Fibroblast of the conjunctiva (primary cell): ENCODE measurements around the gene XRCC4.
A peak's percentile ranks its signal among the peaks of the same experiment; 100 is the strongest.
"Not testable (repeated sequence)": the region's sequence is repeated elsewhere in the genome, so short reads cannot be mapped to it uniquely, and the experiment has no call there.

ENCODE experiments used
- DNase-seq: peaks from one replicate; pipeline ENCODE4 v3.0.0-alpha.2; 2010; ENCODE audit warnings: low read depth

The XRCC4 gene

GRCh38 chr5:83348281-83348780, 271.0 kb downstream of the XRCC4 start:
- DNase-seq, result no peak

DNA sequence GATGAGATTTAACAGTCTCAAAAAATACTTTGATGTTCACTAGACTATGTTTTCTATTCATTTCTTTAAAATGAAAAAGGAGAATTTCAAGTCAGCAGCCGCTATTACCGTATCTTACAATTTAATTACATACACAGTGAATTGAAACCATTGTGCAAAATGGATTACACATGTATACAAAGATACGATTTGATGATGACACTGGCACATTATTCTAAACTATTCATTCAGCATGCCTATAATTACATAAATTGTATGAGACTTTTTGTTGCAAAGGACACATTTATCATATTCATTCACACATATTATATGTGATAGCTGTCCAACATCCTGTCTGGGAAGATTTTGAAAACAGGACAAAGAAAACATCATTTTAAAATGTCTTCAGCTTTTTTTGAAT, 275.9 kb downstream of the XRCC4 start:
- no peak for DNase-seq

GRCh38 chr5:83353774-83354173, 276.4 kb downstream of the XRCC4 start:
- no peak for DNase-seq

DNA sequence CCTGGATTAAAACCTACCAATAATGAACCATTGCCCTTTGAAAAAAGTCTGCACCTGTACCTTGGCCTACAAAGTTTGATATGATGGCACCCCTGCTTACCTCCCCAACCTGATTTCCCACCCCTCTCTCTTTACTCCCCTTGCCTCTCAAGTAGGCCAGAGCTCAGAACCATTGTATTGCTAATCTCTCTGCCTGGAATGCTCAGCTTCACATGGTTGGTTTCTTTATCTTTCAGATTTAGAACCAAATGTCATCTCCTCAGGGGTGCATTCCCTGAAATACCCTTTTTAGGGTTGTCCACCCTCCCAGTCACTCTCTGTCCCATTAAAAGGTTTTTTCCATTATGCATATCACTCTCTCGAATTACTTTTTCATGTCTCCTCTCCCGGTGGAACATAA, 277.6 kb downstream of the XRCC4 start:
- no peak for DNase-seq

DNA sequence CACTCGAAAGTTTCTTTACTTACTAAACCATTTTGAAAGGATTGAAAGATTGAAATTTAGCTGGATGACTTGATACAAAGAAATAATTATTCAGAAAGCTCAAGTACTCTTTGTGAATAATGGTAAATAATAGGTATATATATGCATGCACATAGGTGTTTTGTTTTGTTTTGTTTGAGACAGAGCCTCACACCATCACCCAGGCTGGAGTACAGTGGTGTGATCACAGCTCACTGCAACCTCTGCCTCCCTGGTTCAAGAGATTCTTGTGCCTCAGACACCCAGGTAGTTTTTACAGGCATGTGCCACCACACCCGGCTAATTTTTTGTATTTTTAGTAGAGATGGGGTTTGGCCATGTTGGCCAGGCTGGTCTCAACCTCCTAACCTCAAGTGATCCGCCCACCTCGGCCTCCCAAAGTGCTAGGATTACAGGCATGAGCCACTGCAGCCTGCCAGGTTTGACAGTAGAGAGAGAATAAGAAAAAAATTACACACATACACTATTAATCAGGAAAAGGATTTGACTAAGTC, 278.2 kb downstream of the XRCC4 start:
- not testable (repeated sequence) for DNase-seq

GRCh38 chr5:83357621-83358231, 280.4 kb downstream of the XRCC4 start:
- no peak for DNase-seq

GRCh38 chr5:83360573-83360972, 283.2 kb downstream of the XRCC4 start:
- no peak for DNase-seq

GRCh38 chr5:83362526-83362925, 285.2 kb downstream of the XRCC4 start:
- no peak for DNase-seq

DNA sequence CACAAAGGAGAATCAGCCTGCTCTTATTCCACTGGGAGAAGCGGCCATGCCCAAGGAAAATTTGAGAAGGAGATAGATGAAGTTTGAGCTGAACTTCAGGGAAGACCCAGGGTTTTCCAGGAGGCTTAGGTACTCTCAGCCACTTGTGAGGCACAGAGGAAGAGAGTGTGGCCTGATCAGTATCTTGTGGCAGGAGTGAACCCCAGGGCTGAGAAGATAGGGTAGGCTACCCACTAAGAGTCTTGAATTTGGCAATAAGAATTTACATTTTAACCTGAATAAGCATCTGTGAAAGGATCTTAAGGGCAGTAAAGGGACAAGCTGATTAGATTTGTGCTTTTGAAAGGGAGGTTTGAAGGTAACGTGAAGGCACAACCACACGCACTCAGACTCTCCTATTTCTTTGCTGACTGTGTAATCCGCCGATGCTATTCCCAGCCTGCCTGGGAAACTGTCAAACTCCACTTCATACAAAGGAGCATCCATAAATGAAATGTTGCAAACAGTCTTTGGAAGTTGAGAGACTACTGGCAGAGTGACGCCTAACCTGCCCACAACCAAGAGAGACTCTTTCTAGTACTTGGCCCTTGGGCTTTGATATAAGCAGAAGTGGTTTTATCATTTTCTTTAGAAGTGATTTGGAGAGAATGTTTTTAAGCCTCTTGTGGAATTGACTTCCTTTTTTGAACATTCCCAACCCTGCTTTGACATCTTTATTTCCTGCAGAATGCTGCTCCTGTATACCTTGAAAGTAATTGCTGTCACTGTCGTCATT, 286.0 kb downstream of the XRCC4 start:
- no peak for DNase-seq

GRCh38 chr5:83363886-83364275, 286.5 kb downstream of the XRCC4 start:
- DNase-seq, result no peak

GRCh38 chr5:83364312-83365299, 287.3 kb downstream of the XRCC4 start:
- DNase-seq, result no peak

DNA sequence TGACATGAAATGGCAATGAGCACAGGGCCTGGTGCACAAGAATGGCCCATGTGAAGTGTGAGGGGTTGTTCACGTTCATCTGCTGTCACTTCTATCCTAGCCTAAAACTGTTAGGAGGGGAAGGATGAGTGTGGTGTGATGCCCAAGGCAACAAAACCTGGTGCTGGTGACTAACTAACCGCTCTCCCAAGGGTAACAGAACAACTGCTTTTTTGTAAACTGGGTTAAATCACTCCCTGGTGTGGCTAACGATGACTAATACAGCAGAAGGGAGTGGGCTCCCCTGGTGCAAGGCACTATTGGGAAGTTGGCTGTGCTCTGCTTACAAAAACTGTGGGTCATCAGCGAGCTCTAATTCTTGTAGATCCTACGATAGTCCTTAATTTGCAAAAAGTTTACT, 291.0 kb downstream of the XRCC4 start:
- peak; percentile 81 for DNase-seq

DNA sequence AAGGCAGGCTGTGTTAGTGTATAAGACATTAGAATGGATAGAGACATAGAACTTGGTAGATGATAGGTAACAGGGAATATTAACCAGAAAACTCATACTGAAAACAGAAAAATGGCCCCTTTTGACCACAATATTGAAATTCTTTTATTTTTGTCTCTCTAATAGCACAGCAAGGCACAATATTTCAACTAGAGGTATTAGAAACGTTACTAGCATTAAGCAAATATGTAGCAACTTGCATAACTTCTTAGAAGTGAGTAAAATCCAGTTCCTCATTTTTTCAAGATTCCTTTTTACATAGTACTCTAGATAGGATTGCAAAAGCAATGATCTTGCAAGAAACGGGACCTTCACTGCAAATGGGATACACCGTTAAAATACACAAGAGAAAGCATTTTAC, 291.5 kb downstream of the XRCC4 start:
- DNase-seq, result no peak

DNA sequence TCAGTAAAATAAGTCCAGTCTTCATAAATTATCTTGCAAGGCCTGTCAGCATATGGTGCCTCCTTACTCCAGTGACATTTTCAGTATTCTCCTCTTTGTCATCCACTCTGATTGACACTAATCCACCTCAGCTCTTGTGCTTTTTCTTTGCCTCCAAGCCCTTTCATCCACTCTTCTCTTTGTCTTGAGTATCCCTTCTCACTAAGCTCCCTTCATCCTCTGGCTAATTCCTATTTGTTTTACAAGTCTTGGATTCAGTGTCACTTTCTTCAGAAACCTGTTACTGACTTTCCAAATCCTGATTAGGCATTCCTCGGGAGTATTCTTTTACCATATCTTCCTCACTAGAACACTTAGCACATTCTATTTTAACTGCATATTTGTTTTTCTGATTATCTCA, 293.6 kb downstream of the XRCC4 start:
- no peak for DNase-seq

GRCh38 chr5:83371726-83372125, 294.4 kb downstream of the XRCC4 start:
- DNase-seq, result no peak

DNA sequence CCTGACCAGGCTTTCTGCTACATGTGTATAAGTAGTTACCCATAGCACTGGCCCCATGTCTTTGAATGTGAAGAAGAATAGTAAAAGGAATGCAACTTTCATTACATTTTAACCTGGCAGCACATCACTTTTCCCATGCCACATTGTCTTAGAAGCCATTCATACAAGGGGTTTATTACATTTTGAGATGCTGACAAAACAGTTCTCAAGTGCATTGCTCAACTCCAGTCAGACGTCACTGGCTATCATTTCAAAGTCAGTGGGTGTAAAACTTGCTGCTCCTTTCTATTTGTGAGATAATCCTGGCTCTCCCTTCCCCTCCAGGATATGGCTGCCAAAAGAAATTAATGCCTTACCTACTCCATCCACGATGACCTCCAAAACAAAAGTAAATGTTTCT, 297.2 kb downstream of the XRCC4 start:
- DNase-seq, result peak; percentile 30

DNA sequence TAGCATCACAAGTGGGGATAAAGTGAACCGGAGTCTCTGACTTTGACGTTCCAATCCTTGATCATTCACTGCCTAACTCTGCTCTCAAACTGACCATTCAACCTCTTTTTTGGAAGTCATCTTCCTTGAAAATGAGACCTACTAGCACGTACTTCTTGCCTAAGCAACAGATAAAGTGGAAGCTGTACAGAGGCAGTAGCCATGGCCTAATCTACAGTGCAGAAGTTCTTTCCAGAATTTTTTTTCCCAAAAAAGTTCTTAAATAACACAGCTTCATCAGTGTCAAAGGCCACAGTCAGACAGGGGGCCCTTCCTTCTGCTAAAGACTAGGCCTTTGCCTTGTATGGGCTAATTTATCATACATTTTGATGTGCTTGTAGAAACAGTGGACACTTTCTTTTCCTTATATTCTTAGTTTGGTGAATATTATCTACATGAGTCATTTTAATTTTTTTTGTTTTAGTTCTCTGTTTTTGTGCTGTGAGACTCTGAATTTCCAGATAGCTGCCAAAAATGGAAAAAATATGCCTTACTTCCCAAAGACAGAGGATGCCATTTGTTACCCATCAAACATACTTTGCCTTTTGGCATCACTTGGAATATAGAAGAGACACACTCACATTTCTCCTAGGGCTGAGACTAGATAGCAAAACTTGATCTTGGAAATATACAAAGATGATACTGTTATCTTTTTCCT, 297.9 kb downstream of the XRCC4 start:
- peak; percentile 28 for DNase-seq

GRCh38 chr5:83376461-83376860, 299.1 kb downstream of the XRCC4 start:
- DNase-seq, result no peak

- DNase-seq, result peak; percentile 54
These were observed 300.0 kb downstream of the XRCC4 start for GRCh38 chr5:83377131-83377865.

DNA sequence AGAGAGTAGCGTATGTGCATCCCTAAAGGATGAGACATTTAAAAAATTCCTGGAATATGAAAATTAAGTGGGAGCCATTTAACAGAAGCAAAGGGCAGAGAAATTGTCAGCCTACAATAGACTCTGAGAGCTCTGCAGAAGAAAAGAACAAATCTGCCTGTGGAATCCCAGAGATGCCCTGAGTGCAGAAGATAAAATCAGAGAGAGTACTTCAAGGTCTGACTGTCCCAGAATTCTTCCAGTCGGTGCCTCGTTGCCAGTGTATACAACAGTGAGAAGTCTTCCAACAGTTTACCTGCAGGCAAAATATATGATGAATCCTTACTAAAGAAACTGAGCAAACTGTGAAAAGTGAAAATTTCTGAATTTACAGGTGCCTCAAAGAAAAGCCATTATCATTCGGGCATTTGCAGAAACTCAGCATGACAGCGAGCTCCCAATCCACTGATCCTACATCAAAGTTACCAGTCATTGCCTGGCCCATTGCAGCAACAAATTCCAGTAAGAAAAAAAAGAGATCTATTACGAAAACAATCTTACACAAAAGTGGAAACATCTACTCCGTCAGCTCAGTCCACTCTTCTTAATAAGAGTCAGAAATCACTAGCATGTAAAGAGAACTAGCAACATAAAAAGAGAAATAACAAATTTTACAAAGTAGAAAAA, 301.4 kb downstream of the XRCC4 start:
- DNase-seq, result no peak
